BLaER1 treated with 17β-estradiol and CSF1 and Interleukin-3, amounts not matched to agents 10 nM and 100 nM (cell line): Measurements from ENCODE around the gene MAN1A1.
A peak's percentile ranks its signal among the peaks of the same experiment; 100 is the strongest.

ENCODE experiments used
- H3K27ac ChIP-seq, 11 experiments: shearing (Covaris generic); formaldehyde crosslinking; 2 replicates each; pipeline ENCODE4 v1.8.1; 2022
- H3K27me3 ChIP-seq, 11 experiments: shearing (Covaris generic); formaldehyde crosslinking; 2 replicates each; pipeline ENCODE4 v1.8.1; 2022
- H3K36me3 ChIP-seq, 11 experiments: shearing (Covaris generic); formaldehyde crosslinking; 2 replicates each; pipeline ENCODE4 v1.8.1; 2022
- H3K4me1 ChIP-seq, 10 experiments: shearing (Covaris generic); formaldehyde crosslinking; 2 replicates each; pipeline ENCODE4 v1.8.1; 2022
- H3K4me2 ChIP-seq, 11 experiments: shearing (Covaris generic); formaldehyde crosslinking; 2 replicates each; pipeline ENCODE4 v1.8.1; 2022
- H3K4me3 ChIP-seq, 10 experiments: shearing (Covaris generic); formaldehyde crosslinking; 2 replicates each; pipeline ENCODE4 v1.8.1; 2022
- H3K9ac ChIP-seq, 11 experiments: shearing (Covaris generic); formaldehyde crosslinking; 2 replicates each; pipeline ENCODE4 v1.8.1; 2022
- H3K9me3 ChIP-seq, 11 experiments: shearing (Covaris generic); formaldehyde crosslinking; replicated peaks in 1 of 11; 2 replicates each; pipeline ENCODE4 v1.8.1; 2022
- H4K20me1 ChIP-seq, 11 experiments: shearing (Covaris generic); formaldehyde crosslinking; 2 replicates each; pipeline ENCODE4 v1.8.1; 2022
- Cebpa-rat ChIP-seq, 11 experiments: shearing (Covaris generic); IDR thresholded peaks; 2 replicates each; pipeline ENCODE4 v1.8.1; 2022

MAN1A1 gene

GRCh38 chr6:119182216-119182803, 167.3 kb downstream of the MAN1A1 start:
- Histone ChIP-seq H3K9ac (no peak overlapping the region), H3K36me3 (peaks cover 0 to 30% (median 0%) of the 10 kb centered on the region in 11 experiments; a peak in 5 of 22 replicates), H3K27me3 (no peaks in the 10 kb centered on the region), H3K4me1 (peaks cover 0 to 22% (median 8%) of the 10 kb centered on the region in 10 experiments; a peak in 9 of 20 replicates), H3K4me2 (no peak overlapping the region), H4K20me1 (no peaks in the 10 kb centered on the region), H3K4me3 (no peak overlapping the region), H3K27ac (no peak overlapping the region), H3K9me3 (0 out of 22 replicates have a peak, but pooled peaks cover 0 to 5% (median 0%) of the 10 kb centered on the region in 11 experiments)
- no peak for TF ChIP-seq Cebpa-rat (IDR thresholded peaks at IDR 0.05)

DNA sequence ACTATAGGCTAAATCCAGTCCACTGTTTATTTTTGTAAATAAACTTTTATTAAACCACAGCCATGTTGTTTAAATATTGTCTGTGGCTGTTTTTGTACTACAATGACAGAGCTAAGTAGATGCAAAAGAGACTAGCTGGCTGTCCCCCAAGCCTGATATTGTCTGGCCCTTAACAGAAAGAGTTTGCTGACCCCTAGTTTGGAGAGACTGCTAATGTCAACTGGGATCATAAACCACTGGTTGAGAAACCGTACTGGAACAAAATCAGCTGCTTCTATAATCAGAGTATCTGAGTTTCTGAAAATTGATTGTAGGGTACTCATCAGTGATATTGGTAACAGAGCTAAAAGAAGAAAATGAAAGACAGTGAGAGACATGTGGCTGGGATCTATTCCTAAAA, 168.5 kb downstream of the MAN1A1 start:
- H3K27ac ChIP-seq = no peak overlapping the region
- H3K4me3 ChIP-seq = no peak overlapping the region
- no peak overlapping the region for H3K9ac ChIP-seq
- no peak for TF ChIP-seq Cebpa-rat (IDR thresholded peaks at IDR 0.05)
- peaks cover 0 to 24% (median 0%) of the 10 kb centered on the region in 11 experiments; a peak in 4 of 22 replicates for H3K36me3 ChIP-seq
- H3K27me3 ChIP-seq = no peaks in the 10 kb centered on the region
- no peaks in the 10 kb centered on the region for H4K20me1 ChIP-seq
- H3K9me3 ChIP-seq = 0 out of 22 replicates have a peak, but pooled peaks cover 0 to 4% (median 0%) of the 10 kb centered on the region in 11 experiments
- H3K4me2 ChIP-seq = no peak overlapping the region
- H3K4me1 ChIP-seq = peaks cover 0 to 22% (median 8%) of the 10 kb centered on the region in 10 experiments; a peak in 9 of 20 replicates

- Histone ChIP-seq H3K27me3 (no peaks in the 10 kb centered on the region), H4K20me1 (no peaks in the 10 kb centered on the region), H3K9me3 (0 out of 22 replicates have a peak, but pooled peaks cover 0 to under 1% (median 0%) of the 10 kb centered on the region in 11 experiments), H3K27ac (no peak overlapping the region), H3K36me3 (peaks cover 0 to 17% (median 0%) of the 10 kb centered on the region in 11 experiments; a peak in 1 of 22 replicates), H3K4me2 (peak overlapping the region in 7 of 11 experiments; percentile 3 to 33 (median 14); a peak in 7 of 22 replicates), H3K4me1 (peaks cover 0 to 19% (median 8%) of the 10 kb centered on the region in 10 experiments; a peak in 9 of 20 replicates), H3K9ac (no peak overlapping the region), H3K4me3 (no peak overlapping the region)
- TF ChIP-seq Cebpa-rat (IDR thresholded peaks at IDR 0.05) = no peak
These were observed 169.7 kb downstream of the MAN1A1 start for GRCh38 chr6:119179842-119180241.

- Histone ChIP-seq H3K9me3 (no peaks in the 10 kb centered on the region), H3K4me3 (no peak overlapping the region), H3K27ac (no peak overlapping the region), H3K27me3 (no peaks in the 10 kb centered on the region), H4K20me1 (no peaks in the 10 kb centered on the region), H3K36me3 (peaks cover 0 to 11% (median 0%) of the 10 kb centered on the region in 11 experiments; a peak in 1 of 22 replicates), H3K4me2 (no peak overlapping the region), H3K9ac (no peak overlapping the region), H3K4me1 (peaks cover 0 to 11% (median 8%) of the 10 kb centered on the region in 10 experiments; a peak in 9 of 20 replicates)
- no peak for TF ChIP-seq Cebpa-rat (IDR thresholded peaks at IDR 0.05)
These were observed 170.5 kb downstream of the MAN1A1 start for GRCh38 chr6:119179062-119179461.

- Histone ChIP-seq H3K36me3 (peaks cover 0 to 10% (median 0%) of the 10 kb centered on the region in 11 experiments; a peak in 1 of 22 replicates), H3K9me3 (no peaks in the 10 kb centered on the region), H3K27ac (no peak overlapping the region), H4K20me1 (no peaks in the 10 kb centered on the region), H3K4me1 (peaks cover 0 to 11% (median 8%) of the 10 kb centered on the region in 10 experiments; a peak in 9 of 20 replicates), H3K4me3 (no peak overlapping the region), H3K9ac (no peak overlapping the region), H3K27me3 (no peaks in the 10 kb centered on the region), H3K4me2 (no peak overlapping the region)
- TF ChIP-seq Cebpa-rat (IDR thresholded peaks at IDR 0.05) = no peak
These were observed 173.1 kb downstream of the MAN1A1 start for GRCh38 chr6:119176445-119176844.

DNA sequence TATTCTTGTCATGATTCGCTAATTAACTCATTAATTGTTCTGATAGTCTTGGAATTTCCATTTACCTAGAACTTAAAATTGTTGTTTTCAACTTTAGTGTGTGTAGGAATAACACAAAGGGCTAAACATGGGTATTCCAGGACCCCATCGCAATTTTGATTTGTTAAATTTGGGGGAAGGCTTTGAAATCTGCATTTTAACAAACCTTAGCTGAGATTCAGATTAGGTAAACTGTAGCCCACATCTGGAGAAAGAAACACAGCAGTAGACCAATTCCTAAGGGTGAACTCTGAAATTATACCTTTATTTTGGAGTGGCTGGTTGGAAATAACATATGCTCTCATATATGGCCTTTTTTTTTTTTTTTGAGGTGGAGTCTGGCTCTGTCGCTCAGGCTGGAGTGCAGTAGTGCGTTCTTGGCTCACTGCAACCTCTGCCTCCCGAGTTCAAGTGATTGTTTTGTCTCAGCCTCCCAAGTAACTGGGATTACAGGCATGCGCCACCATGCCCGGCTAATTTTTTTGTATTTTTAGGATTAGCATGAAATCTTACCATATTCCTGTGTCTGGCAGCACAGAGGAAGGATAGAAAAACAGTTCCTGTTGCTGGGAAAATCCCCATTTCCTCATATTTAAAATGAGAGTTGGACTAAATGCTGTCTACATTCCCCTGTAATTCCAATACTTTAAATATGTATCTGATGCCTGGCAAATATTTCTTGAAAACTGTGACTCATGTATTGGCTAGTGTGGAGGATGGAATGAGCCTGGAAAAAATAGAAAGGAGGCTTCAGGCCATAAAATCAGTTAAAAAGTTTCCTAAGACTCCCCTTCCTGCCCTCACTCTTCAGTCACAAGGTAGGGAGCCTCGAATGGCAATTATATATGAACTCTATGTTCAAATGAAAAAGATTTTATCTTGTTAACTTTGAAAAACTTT, 174.4 kb downstream of the MAN1A1 start:
- no peak for TF ChIP-seq Cebpa-rat (IDR thresholded peaks at IDR 0.05)
- H4K20me1 ChIP-seq = no peaks in the 10 kb centered on the region
- no peak overlapping the region for H3K4me2 ChIP-seq
- no peak overlapping the region for H3K4me3 ChIP-seq
- H3K9me3 ChIP-seq = no peaks in the 10 kb centered on the region
- 0 out of 22 replicates have a peak, but pooled peaks cover 0 to 5% (median 0%) of the 10 kb centered on the region in 11 experiments for H3K36me3 ChIP-seq
- peaks cover 0 to 7% (median 5%) of the 10 kb centered on the region in 10 experiments; a peak in 9 of 20 replicates for H3K4me1 ChIP-seq
- H3K27me3 ChIP-seq = no peaks in the 10 kb centered on the region
- H3K27ac ChIP-seq = no peak overlapping the region
- H3K9ac ChIP-seq = no peak overlapping the region

DNA sequence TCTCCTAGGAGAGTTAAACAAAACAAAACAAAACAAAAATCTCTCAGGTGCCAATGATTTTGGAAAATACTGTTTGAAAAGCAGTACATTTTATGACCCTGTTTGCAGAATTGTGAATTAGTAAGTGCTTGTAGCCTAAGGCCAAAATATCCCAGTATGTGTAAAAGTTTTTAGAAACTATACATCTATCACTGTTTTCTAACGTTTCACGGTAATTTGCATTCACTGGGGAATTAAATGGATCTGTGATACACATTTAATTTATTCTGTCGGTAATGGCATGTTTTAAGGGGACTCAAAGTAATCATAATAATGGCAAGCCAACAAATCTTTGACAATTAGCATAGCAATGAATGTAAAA, 175.5 kb downstream of the MAN1A1 start:
- no peaks in the 10 kb centered on the region for H3K4me1 ChIP-seq
- H3K36me3 ChIP-seq = no peaks in the 10 kb centered on the region
- no peaks in the 10 kb centered on the region for H4K20me1 ChIP-seq
- H3K4me2 ChIP-seq = no peak overlapping the region
- no peak for TF ChIP-seq Cebpa-rat (IDR thresholded peaks at IDR 0.05)
- no peak overlapping the region for H3K27ac ChIP-seq
- no peaks in the 10 kb centered on the region for H3K9me3 ChIP-seq
- H3K27me3 ChIP-seq = no peaks in the 10 kb centered on the region
- H3K4me3 ChIP-seq = no peak overlapping the region
- no peak overlapping the region for H3K9ac ChIP-seq

DNA sequence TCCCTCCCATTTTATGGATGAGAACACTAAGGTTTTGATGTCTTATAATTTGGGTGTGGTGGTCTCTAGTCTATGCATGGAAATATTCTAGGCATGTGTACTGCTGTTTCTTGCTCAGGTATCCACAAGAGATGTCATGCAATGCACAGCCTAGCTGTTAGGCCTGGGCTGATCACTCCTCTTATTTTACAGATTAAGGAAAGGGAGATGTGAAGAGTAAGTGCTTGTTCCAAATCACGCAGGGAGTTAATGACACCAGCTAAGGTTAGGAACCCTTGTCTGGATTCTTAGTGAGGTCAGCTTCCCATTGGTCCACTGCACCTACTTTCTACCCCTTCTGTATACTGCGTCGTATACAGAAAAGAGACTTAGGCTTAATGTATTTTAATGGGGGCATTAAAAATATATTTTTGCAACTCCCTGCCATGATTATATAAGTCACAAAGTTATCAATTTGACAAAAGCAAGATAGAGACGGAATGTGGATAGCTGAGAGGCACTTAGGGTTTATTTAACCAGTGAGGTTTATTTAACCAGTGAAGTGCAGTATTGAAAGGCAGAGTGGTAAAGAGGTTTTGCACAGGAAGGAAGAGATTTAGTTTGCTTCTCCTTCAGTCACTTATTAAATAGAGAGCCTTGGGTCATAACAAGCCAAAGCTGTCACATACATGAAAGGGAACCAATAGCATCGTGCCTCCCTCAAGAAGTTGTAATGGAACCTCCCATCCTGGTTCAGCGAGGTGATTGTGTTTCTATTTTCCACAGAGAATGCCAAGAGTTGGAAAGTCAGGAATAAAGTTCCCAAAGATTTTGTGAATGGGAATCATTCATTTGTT, 176.1 kb downstream of the MAN1A1 start:
- no peaks in the 10 kb centered on the region for H4K20me1 ChIP-seq
- no peak overlapping the region for H3K4me2 ChIP-seq
- H3K27me3 ChIP-seq = no peaks in the 10 kb centered on the region
- no peak overlapping the region for H3K4me3 ChIP-seq
- H3K27ac ChIP-seq = no peak overlapping the region
- no peaks in the 10 kb centered on the region for H3K36me3 ChIP-seq
- no peaks in the 10 kb centered on the region for H3K9me3 ChIP-seq
- H3K9ac ChIP-seq = no peak overlapping the region
- no peaks in the 10 kb centered on the region for H3K4me1 ChIP-seq
- no peak for TF ChIP-seq Cebpa-rat (IDR thresholded peaks at IDR 0.05)
